ENCODE results near the gene NSMCE1.

DNA sequence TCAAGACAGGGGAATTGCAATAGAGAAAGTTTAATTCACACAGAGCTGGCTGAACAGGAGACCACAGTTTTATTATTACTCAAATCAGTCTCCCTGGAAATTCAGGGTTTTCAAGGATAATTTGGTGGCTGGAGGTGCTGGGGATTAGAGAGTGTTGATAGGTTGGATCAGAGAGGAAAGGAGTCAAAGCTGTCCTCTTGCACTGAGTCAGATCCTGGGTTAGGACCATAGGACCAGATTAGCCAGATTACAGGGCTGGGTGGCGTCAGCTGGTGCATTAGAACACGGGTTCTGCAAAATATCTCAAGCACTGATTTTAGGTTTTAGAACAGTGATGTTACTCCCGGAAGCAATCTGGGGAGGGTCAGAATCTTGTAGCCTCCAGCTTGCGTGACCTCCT, 1.8 kb upstream of the NSMCE1 start:
- TF ChIP-seq, protein P1, sequence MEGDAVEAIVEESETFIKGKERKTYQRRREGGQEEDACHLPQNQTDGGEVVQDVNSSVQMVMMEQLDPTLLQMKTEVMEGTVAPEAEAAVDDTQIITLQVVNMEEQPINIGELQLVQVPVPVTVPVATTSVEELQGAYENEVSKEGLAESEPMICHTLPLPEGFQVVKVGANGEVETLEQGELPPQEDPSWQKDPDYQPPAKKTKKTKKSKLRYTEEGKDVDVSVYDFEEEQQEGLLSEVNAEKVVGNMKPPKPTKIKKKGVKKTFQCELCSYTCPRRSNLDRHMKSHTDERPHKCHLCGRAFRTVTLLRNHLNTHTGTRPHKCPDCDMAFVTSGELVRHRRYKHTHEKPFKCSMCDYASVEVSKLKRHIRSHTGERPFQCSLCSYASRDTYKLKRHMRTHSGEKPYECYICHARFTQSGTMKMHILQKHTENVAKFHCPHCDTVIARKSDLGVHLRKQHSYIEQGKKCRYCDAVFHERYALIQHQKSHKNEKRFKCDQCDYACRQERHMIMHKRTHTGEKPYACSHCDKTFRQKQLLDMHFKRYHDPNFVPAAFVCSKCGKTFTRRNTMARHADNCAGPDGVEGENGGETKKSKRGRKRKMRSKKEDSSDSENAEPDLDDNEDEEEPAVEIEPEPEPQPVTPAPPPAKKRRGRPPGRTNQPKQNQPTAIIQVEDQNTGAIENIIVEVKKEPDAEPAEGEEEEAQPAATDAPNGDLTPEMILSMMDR (IDR thresholded peaks at IDR 0.05), result no peak
- TF ChIP-seq POLR2A (IDR thresholded peaks at IDR 0.05), result no peak
